ENCODE data around the gene SCGB2B2. TPM values are rescaled to one million over a fixed set of nuclear protein-coding genes. Genes with fewer than 3 reads are reported as not detected.

The SCGB2B2 gene
- total and polyA plus RNA-seq, 2 experiments from 2014 or later, result not detected

GRCh38 chr19:34644991-34645461 is 31.9 kb downstream of the SCGB2B2 start:
- Histone ChIP-seq H3K27me3 (replicated peaks; ENCODE audit: insufficient read depth) (no peaks in the 10 kb centered on the region), H3K4me2 (ENCODE audit: unreplicated experiment) (no peak overlapping the region), H3K9me3 (ENCODE audit: low read depth) (no peaks in the 10 kb centered on the region), H4K20me1 (ENCODE audit: insufficient read depth) (no peaks in the 10 kb centered on the region), H3K9me2 (ENCODE audit: insufficient read depth) (no peaks in the 10 kb centered on the region), H3K9ac (no peak overlapping the region), H2AFZ (no peak overlapping the region), H3K4me3 (no peak overlapping the region), H3F3A (ENCODE audit: insufficient read depth) (no peaks in the 10 kb centered on the region), H3K36me3 (ENCODE audit: low read depth) (no peaks in the 10 kb centered on the region), H3K79me2 (ENCODE audit: insufficient read depth) (no peaks in the 10 kb centered on the region), H3K27ac (no peak overlapping the region), H3K4me1 (ENCODE audit: insufficient read depth) (no peaks in the 10 kb centered on the region)
- DNase-seq, result no peak
- 33% methylated on average over 10 of the region's 10 CpGs for WGBS, 2 experiments (ENCODE audit: low coverage in 1 of 2, low lambda C conversion rate in 2 of 2, missing lambda C conversion rate in 2 of 2)
- TF ChIP-seq EZH2phosphoT487 (IDR thresholded peaks at IDR 0.05; ENCODE audit: insufficient read depth, low read depth) (no peak), EZH2 (IDR thresholded peaks at IDR 0.05; ENCODE audit: insufficient read depth, poor library complexity, severe bottlenecking) (no peak)
- in situ Hi-C loops (cut with MboI), result no loop called here

- no peaks in the 10 kb centered on the region for H3K27me3 ChIP-seq (replicated peaks; ENCODE audit: insufficient read depth)
- no peaks in the 10 kb centered on the region for H3K4me1 ChIP-seq (ENCODE audit: insufficient read depth)
- no peak overlapping the region for H3K4me2 ChIP-seq (ENCODE audit: unreplicated experiment)
- H3K9me2 ChIP-seq (ENCODE audit: insufficient read depth), result no peaks in the 10 kb centered on the region
- 54% methylated on average over 4 of the region's 4 CpGs for WGBS, 2 experiments (ENCODE audit: low coverage in 1 of 2, low lambda C conversion rate in 2 of 2, missing lambda C conversion rate in 2 of 2)
- no peak overlapping the region for H3K9ac ChIP-seq
- H3K27ac ChIP-seq, result no peak overlapping the region
- H3K9me3 ChIP-seq (ENCODE audit: low read depth), result no peaks in the 10 kb centered on the region
- TF ChIP-seq EZH2phosphoT487 (IDR thresholded peaks at IDR 0.05; ENCODE audit: insufficient read depth, low read depth) (no peak), EZH2 (IDR thresholded peaks at IDR 0.05; ENCODE audit: insufficient read depth, poor library complexity, severe bottlenecking) (no peak)
- no peaks in the 10 kb centered on the region for H3K36me3 ChIP-seq (ENCODE audit: low read depth)
- DNase-seq, result no peak
- no peaks in the 10 kb centered on the region for H3F3A ChIP-seq (ENCODE audit: insufficient read depth)
- H2AFZ ChIP-seq, result no peak overlapping the region
- in situ Hi-C loops (cut with MboI), result no loop called here
- H4K20me1 ChIP-seq (ENCODE audit: insufficient read depth), result no peaks in the 10 kb centered on the region
- no peak overlapping the region for H3K4me3 ChIP-seq
- no peaks in the 10 kb centered on the region for H3K79me2 ChIP-seq (ENCODE audit: insufficient read depth)
Observed at GRCh38 chr19:34642241-34642640, 34.7 kb downstream of the SCGB2B2 start.

GRCh38 chr19:34639491-34640085 is 37.4 kb downstream of the SCGB2B2 start:
- no peak overlapping the region for H2AFZ ChIP-seq
- no peaks in the 10 kb centered on the region for H3K79me2 ChIP-seq (ENCODE audit: insufficient read depth)
- in situ Hi-C loops (cut with MboI), result no loop called here
- 0 to 6% methylated on average over 4 of the region's 4 CpGs for WGBS, 2 experiments (ENCODE audit: low coverage in 1 of 2, low lambda C conversion rate in 2 of 2, missing lambda C conversion rate in 2 of 2)
- TF ChIP-seq EZH2phosphoT487 (IDR thresholded peaks at IDR 0.05; ENCODE audit: insufficient read depth, low read depth) (no peak), EZH2 (IDR thresholded peaks at IDR 0.05; ENCODE audit: insufficient read depth, poor library complexity, severe bottlenecking) (no peak)
- H3K27ac ChIP-seq, result no peak overlapping the region
- no peak overlapping the region for H3K4me2 ChIP-seq (ENCODE audit: unreplicated experiment)
- no peaks in the 10 kb centered on the region for H4K20me1 ChIP-seq (ENCODE audit: insufficient read depth)
- no peaks in the 10 kb centered on the region for H3K4me1 ChIP-seq (ENCODE audit: insufficient read depth)
- no peak overlapping the region for H3K9ac ChIP-seq
- no peaks in the 10 kb centered on the region for H3K9me3 ChIP-seq (ENCODE audit: low read depth)
- no peaks in the 10 kb centered on the region for H3K27me3 ChIP-seq (replicated peaks; ENCODE audit: insufficient read depth)
- H3K36me3 ChIP-seq (ENCODE audit: low read depth), result no peaks in the 10 kb centered on the region
- no peaks in the 10 kb centered on the region for H3K9me2 ChIP-seq (ENCODE audit: insufficient read depth)
- H3F3A ChIP-seq (ENCODE audit: insufficient read depth), result no peaks in the 10 kb centered on the region
- H3K4me3 ChIP-seq, result no peak overlapping the region
- DNase-seq, result peak; percentile 76

- Histone ChIP-seq H3K4me3 (no peak overlapping the region), H3K9ac (no peak overlapping the region), H3K27ac (no peak overlapping the region), H3K4me1 (ENCODE audit: insufficient read depth) (no peaks in the 10 kb centered on the region), H3K36me3 (ENCODE audit: low read depth) (no peaks in the 10 kb centered on the region), H4K20me1 (ENCODE audit: insufficient read depth) (no peaks in the 10 kb centered on the region), H3K4me2 (ENCODE audit: unreplicated experiment) (no peak overlapping the region), H3K79me2 (ENCODE audit: insufficient read depth) (no peaks in the 10 kb centered on the region), H3K9me2 (ENCODE audit: insufficient read depth) (no peaks in the 10 kb centered on the region), H2AFZ (no peak overlapping the region), H3K27me3 (replicated peaks; ENCODE audit: insufficient read depth) (no peaks in the 10 kb centered on the region), H3F3A (ENCODE audit: insufficient read depth) (no peaks in the 10 kb centered on the region), H3K9me3 (ENCODE audit: low read depth) (no peaks in the 10 kb centered on the region)
- TF ChIP-seq EZH2phosphoT487 (IDR thresholded peaks at IDR 0.05; ENCODE audit: insufficient read depth, low read depth) (no peak), EZH2 (IDR thresholded peaks at IDR 0.05; ENCODE audit: insufficient read depth, poor library complexity, severe bottlenecking) (no peak)
- DNase-seq, result no peak
- 46 to 50% methylated on average over 2 of the region's 2 CpGs for WGBS, 2 experiments (ENCODE audit: low coverage in 1 of 2, low lambda C conversion rate in 2 of 2, missing lambda C conversion rate in 2 of 2)
- in situ Hi-C loops (cut with MboI), result no loop called here
Observed at GRCh38 chr19:34633802-34634201, 43.2 kb downstream of the SCGB2B2 start.

Small RNA genes lying within 50 kb of the gene (small RNA-seq; reads per million reads assigned to genes)
- not detected for gene RF00611 (ENCODE audit: low read depth, low replicate concordance)

Other genes with a start within 250 kb of the SCGB2B2 start
- 90.7 and 111 TPM in 2 replicates for gene UBA2, start 248.8 kb downstream of the SCGB2B2 start, total RNA-seq (2014; rRNA removed; shearing (Covaris generic))
- 79.1 and 93.1 TPM in 2 replicates for gene UBA2, start 248.8 kb downstream of the SCGB2B2 start, polyA plus RNA-seq (2016; fragmentation: Nextera tagmentation; extraction: Ambion mirVana)
- gene WTIP, start 195.4 kb downstream of the SCGB2B2 start, total RNA-seq (2014; rRNA removed; shearing (Covaris generic)), result 35.2 and 37.2 TPM in 2 replicates
- gene WTIP, start 195.4 kb downstream of the SCGB2B2 start, polyA plus RNA-seq (2016; fragmentation: Nextera tagmentation; extraction: Ambion mirVana), result 2.2 and 3.5 TPM in 2 replicates
- gene ZNF302, start 519 bp upstream of the SCGB2B2 start, total RNA-seq (2014; rRNA removed; shearing (Covaris generic)), result 18.4 and 23.9 TPM in 2 replicates
- gene ZNF302, start 519 bp upstream of the SCGB2B2 start, polyA plus RNA-seq (2016; fragmentation: Nextera tagmentation; extraction: Ambion mirVana), result 20.5 and 23.9 TPM in 2 replicates
- 9.4 and 18.6 TPM in 2 replicates for gene ZNF181, start 57.1 kb upstream of the SCGB2B2 start, total RNA-seq (2014; rRNA removed; shearing (Covaris generic))
- gene ZNF181, start 57.1 kb upstream of the SCGB2B2 start, polyA plus RNA-seq (2016; fragmentation: Nextera tagmentation; extraction: Ambion mirVana), result 11.0 and 12.5 TPM in 2 replicates
- 7.6 and 8.1 TPM in 2 replicates for gene ZNF599, start 96.1 kb upstream of the SCGB2B2 start, total RNA-seq (2014; rRNA removed; shearing (Covaris generic))
- 7.2 and 7.8 TPM in 2 replicates for gene ZNF599, start 96.1 kb upstream of the SCGB2B2 start, polyA plus RNA-seq (2016; fragmentation: Nextera tagmentation; extraction: Ambion mirVana)
- 1.5 and 2.2 TPM in 2 replicates for gene ZNF30, start 249.7 kb upstream of the SCGB2B2 start, total RNA-seq (2014; rRNA removed; shearing (Covaris generic))
- gene ZNF30, start 249.7 kb upstream of the SCGB2B2 start, polyA plus RNA-seq (2016; fragmentation: Nextera tagmentation; extraction: Ambion mirVana), result 1.7 and 2.2 TPM in 2 replicates